C4-2B (cell line): ENCODE data around the gene PIKFYVE.
"Not testable (repeated sequence)": the region's sequence is repeated elsewhere in the genome, so short reads cannot be mapped to it uniquely, and the experiment has no call there.

ENCODE experiments used
- H3K27ac ChIP-seq: fragments of 450-650 bp; 2 replicates; pipeline ENCODE4 v1.5.1; 2017
- CTCF ChIP-seq: fragments of 450-650 bp; conservative IDR thresholded peaks from 2 replicates; pipeline ENCODE4 v1.5.1; 2017; ENCODE audit warnings: mild to moderate bottlenecking
- ZFX ChIP-seq: fragments of 450-650 bp; IDR thresholded peaks from 2 replicates; pipeline ENCODE4 v1.6.1; 2017

Gene PIKFYVE

GRCh38 chr2:208326016-208326415, 60.0 kb downstream of the PIKFYVE start:
- H3K27ac ChIP-seq: no peak overlapping the region
- TF ChIP-seq CTCF (no peak), ZFX (no peak)

GRCh38 chr2:208329485-208329884, 63.4 kb downstream of the PIKFYVE start:
- H3K27ac ChIP-seq: no peak overlapping the region
- no peak for TF ChIP-seq CTCF
- TF ChIP-seq ZFX: no peak

- H3K27ac ChIP-seq: no peak overlapping the region
- no peak for TF ChIP-seq CTCF
- no peak for TF ChIP-seq ZFX
These were observed 68.2 kb downstream of the PIKFYVE start for GRCh38 chr2:208334230-208334629.

GRCh38 chr2:208346756-208347155, 80.7 kb downstream of the PIKFYVE start:
- H3K27ac ChIP-seq: no peak overlapping the region
- TF ChIP-seq CTCF (no peak), ZFX (no peak)

- TF ChIP-seq CTCF: no peak
- no peak for TF ChIP-seq ZFX
- H3K27ac ChIP-seq: no peak overlapping the region
These were observed 84.6 kb downstream of the PIKFYVE start for GRCh38 chr2:208350610-208351009.

GRCh38 chr2:208352644-208353567, 86.9 kb downstream of the PIKFYVE start:
- no peak for TF ChIP-seq CTCF
- TF ChIP-seq ZFX: no peak
- no peak overlapping the region for H3K27ac ChIP-seq

- TF ChIP-seq ZFX: no peak
- no peak for TF ChIP-seq CTCF
- H3K27ac ChIP-seq: no peak overlapping the region
These were observed 88.9 kb downstream of the PIKFYVE start for GRCh38 chr2:208354964-208355381.

GRCh38 chr2:208356420-208356819, 90.4 kb downstream of the PIKFYVE start:
- not testable (repeated sequence) for H3K27ac ChIP-seq
